GM12878 (cell line): Measurements from ENCODE around the gene CA5A. TPM values are rescaled to one million over a fixed set of nuclear protein-coding genes. Genes with fewer than 3 reads are reported as not detected.
"Not testable (repeated sequence)": the region's sequence is repeated elsewhere in the genome, so short reads cannot be mapped to it uniquely, and the experiment has no call there.

ENCODE experiments used
- ATAC-seq: fragments of 200-7000 bp; cut with Tn5 transposase; 3 replicates; pipeline ENCODE4 v1.9.1; 2020; ENCODE audit warnings: mild to moderate bottlenecking, moderate library complexity
- BruUV-seq: library from RNA; stranded (reverse); fragments of 400-500 nt; replicated peaks from 2 replicates; lab custom pipeline; 2021; lab: Mats Ljungman, UMichigan
- CTCF ChIA-PET: fragments of 300-600 bp; sonication (Branson Sonifier 250); formaldehyde crosslinking; extraction: SDS; loops from one replicate; lab custom pipeline; 2021; ENCODE audit warnings: inconsistent platforms; lab: Yijun Ruan, JAX
- POLR2A ChIA-PET: fragments of 350-600 bp; formaldehyde crosslinking; extraction: SDS; loops from one replicate; lab custom pipeline; 2021; ENCODE audit warnings: inconsistent platforms; lab: Charles Lee
- RAD21 ChIA-PET: fragments of 300-600 bp; sonication (Branson Sonifier 250); formaldehyde crosslinking; loops from one replicate; lab custom pipeline; 2023; ENCODE audit warnings: antibody characterized with exemption; ENCODE audit not compliant: unreplicated experiment; lab: Charles Lee
- SMC1A ChIA-PET: fragments of 300-600 bp; sonication (Branson Sonifier 250); formaldehyde crosslinking; loops from one replicate; lab custom pipeline; 2023; ENCODE audit not compliant: unreplicated experiment, uncharacterized antibody; lab: Charles Lee
- DNase-seq: peaks from one replicate; pipeline ENCODE4 v3.0.0-alpha.2; 2011; ENCODE audit warnings: low read depth, low spot score
- FAIRE-seq: peaks from 3 replicates; lab custom pipeline; 2011; peaks lifted over from hg19 to GRCh38; lab: Jason Lieb, UNC
- H2AFZ ChIP-seq: 2 replicates; pipeline ENCODE4 v1.6.0; 2011; ENCODE audit warnings: low read depth, low read length, control low read depth; ENCODE audit not compliant: control insufficient read depth
- H3K27ac ChIP-seq: 2 replicates; pipeline ENCODE4 v1.5.1; 2011; ENCODE audit warnings: control low read depth; ENCODE audit not compliant: control insufficient read depth, insufficient read depth
- H3K27me3 ChIP-seq, 2 experiments: replicated peaks in 1 of 2; 2 replicates each; pipeline versions ENCODE4 v1.6.0 to v1.6.1; 2011; ENCODE audit warnings: low read length in 1 of 2; ENCODE audit not compliant: control insufficient read depth in 2 of 2, insufficient read depth in 2 of 2
- H3K36me3 ChIP-seq, 2 experiments: 2 replicates each; pipeline ENCODE4 v1.5.1; 2011; ENCODE audit warnings: low read length in 1 of 2; ENCODE audit not compliant: control insufficient read depth in 2 of 2, insufficient read depth in 2 of 2
- H3K4me1 ChIP-seq: 2 replicates; pipeline ENCODE4 v1.6.1; 2011; ENCODE audit warnings: mild to moderate bottlenecking, low read length, moderate library complexity, mixed read lengths; ENCODE audit not compliant: control insufficient read depth, insufficient read depth
- H3K4me2 ChIP-seq: 2 replicates; pipeline ENCODE4 v1.6.0; 2011; ENCODE audit warnings: control low read depth; ENCODE audit not compliant: control insufficient read depth, insufficient read depth
- H3K4me3 ChIP-seq: fragments of 200-600 bp; sonication (generic); 2 replicates; pipeline ENCODE4 v1.5.1; 2016
- H3K79me2 ChIP-seq: 2 replicates; pipeline ENCODE4 v1.6.0; 2011; ENCODE audit warnings: low read length; ENCODE audit not compliant: control insufficient read depth, insufficient read depth
- H3K9ac ChIP-seq: 2 replicates; pipeline ENCODE4 v1.8.0; 2011; ENCODE audit warnings: low read length, control low read depth, mixed read lengths; ENCODE audit not compliant: control insufficient read depth, insufficient read depth
- H3K9me3 ChIP-seq: replicated peaks from 3 replicates; pipeline ENCODE4 v1.5.1; 2011; ENCODE audit warnings: mild to moderate bottlenecking, low read length; ENCODE audit not compliant: control insufficient read depth, insufficient read depth
- H4K20me1 ChIP-seq: 2 replicates; pipeline ENCODE4 v1.6.0; 2011; ENCODE audit not compliant: control insufficient read depth, insufficient read depth
- NR2C2 ChIP-seq: IDR thresholded peaks from 2 replicates; pipeline ENCODE4 v1.6.1; 2011; ENCODE audit warnings: borderline replicate concordance, low read depth; ENCODE audit not compliant: control insufficient read depth, insufficient read length
- WGBS: methylation state at CpG from one replicate; pipeline ENCODE4 v1.1.6; 2016; ENCODE audit warnings: low lambda C conversion rate; ENCODE audit not compliant: insufficient replicate concordance, insufficient coverage; ENCODE audit errors: missing lambda C conversion rate; 5-methylcytosine and 5-hydroxymethylcytosine counted together
- in situ Hi-C: fragments of 300-500 bp; cut with MboI; formaldehyde crosslinking; loops from 9 replicates; pipeline ENCODE4 v1.14.3; 2018; ENCODE audit warnings: mixed read lengths
- intact Hi-C: fragments of 100-400 bp; cut with micrococcal nuclease; formaldehyde crosslinking; loops from one replicate; pipeline ENCODE4 v1.14.2; 2022; ENCODE audit not compliant: unreplicated experiment
- polyA plus RNA-seq, 11 experiments: library from polyadenylated mRNA; depleted of rRNA in 4 of 11; unstranded in 6 of 11; stranded (reverse) in 5 of 11; fragments of >200 nt; fragmentation: Nextera tagmentation in 4 of 11; fragmentation: Illumina TruSeq in 1 of 11; extraction: Ambion mirVana in 4 of 11; extraction: Trizol in 1 of 11; gene quantifications; 1 replicate in 1 of 11; 2 replicates in 10 of 11; pipeline versions ENCODE4 v1.2.1 to v1.2.3, GENCODE V29; 2011 to 2016; ENCODE audit warnings: inconsistent platforms in 2 of 11, missing spikeins in 2 of 11, low read depth in 1 of 11
- total RNA-seq, 4 experiments: library from RNA; depleted of rRNA in 3 of 4; stranded (reverse); fragments of >200 nt in 3 of 4; fragmentation: Illumina TruSeq in 1 of 4; extraction: Trizol in 1 of 4; gene quantifications; 2 replicates each; pipeline versions ENCODE4 v1.2.1 to v1.2.3, GENCODE V29; 2013 to 2021

Gene CA5A
- total and polyA plus RNA-seq, 10 of the 15 experiments (the other 5 are each of a cell fraction or from before 2014, with no cell fraction given): not detected

DNA sequence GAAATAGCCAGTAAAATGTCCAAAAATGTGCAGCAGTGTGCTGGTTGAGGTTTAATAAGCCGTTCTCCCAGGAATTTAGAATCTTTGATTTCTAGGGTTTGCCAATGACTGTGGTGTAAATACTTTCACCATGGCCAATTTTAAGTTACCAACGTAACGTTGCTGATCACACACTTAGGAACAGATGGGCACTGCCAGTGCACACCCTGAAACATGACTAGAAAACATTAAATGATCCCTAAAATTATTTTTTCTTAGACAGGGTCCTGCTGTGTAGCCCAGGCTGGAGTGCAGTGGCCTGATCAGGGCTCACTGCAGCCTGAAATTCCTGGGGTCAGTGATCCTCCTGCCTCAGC is 3.2 kb downstream of the CA5A start:
- H4K20me1 ChIP-seq: no peaks in the 10 kb centered on the region
- H3K36me3 ChIP-seq: no peaks in the 10 kb centered on the region
- no TSS peak for BruUV-seq
- no peak for TF ChIP-seq NR2C2
- ChIA-PET CTCF (no interaction called here), RAD21 (no interaction called here), POLR2A (no interaction called here), SMC1A (no interaction called here)
- no peaks in the 10 kb centered on the region for H3K9me3 ChIP-seq
- no peak overlapping the region for H3K4me3 ChIP-seq
- no peak overlapping the region for H3K9ac ChIP-seq
- DNase-seq (no peak), ATAC-seq (no peak), FAIRE-seq (no peak)
- H3K4me2 ChIP-seq: no peak overlapping the region
- intact Hi-C loops (no loop called here), in situ Hi-C loops (no loop called here)
- H3K79me2 ChIP-seq: no peaks in the 10 kb centered on the region
- H3K27me3 ChIP-seq: peaks cover 0 to 1% of the 10 kb centered on the region in 2 experiments; a peak in 1 of 4 replicates
- 14% methylated on average over 3 of the region's 3 CpGs for WGBS
- H3K4me1 ChIP-seq: no peaks in the 10 kb centered on the region
- no peak overlapping the region for H3K27ac ChIP-seq
- H2AFZ ChIP-seq: no peak overlapping the region

DNA sequence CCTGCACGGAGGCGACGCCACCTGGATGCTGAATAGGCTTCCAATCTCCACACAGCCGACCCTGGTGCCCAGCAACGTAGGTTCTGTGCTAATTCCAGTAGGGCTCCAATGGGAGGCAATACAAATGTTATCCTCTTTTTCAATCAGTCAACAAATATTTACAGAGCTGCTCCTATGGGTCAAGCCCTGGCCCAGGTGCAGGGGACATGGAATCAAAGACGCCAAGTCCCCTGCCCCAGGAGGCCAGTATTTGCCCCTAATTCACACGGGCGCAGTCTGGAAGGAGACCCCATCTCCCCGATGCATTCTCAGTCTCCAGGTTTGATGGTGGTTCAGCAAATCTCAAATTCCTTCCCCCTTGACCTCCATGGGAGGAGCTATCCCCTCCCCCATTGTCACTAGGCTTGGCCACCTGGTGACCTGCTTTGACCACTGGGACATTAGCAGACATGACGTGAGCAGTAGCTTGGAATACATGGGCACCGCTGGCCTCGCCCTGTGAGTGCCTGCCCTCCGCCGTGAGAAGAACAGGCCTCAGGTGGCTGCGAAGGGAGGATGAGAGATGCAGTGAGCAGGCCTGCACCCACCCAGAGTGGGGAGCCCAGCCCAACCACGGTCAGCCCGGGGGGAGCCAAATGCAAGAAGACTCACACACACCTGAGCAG is 3.7 kb downstream of the CA5A start:
- ATAC-seq, intact Hi-C loops, DNase-seq: not testable (repeated sequence)

More for the DNA sequence above, 3.7 kb downstream of the CA5A start:
- H3K36me3 ChIP-seq, H2AFZ ChIP-seq, H3K4me3 ChIP-seq, H3K9me3 ChIP-seq, RAD21 ChIA-PET, H3K27me3 ChIP-seq, H4K20me1 ChIP-seq, SMC1A ChIA-PET, H3K9ac ChIP-seq, CTCF ChIA-PET, BruUV-seq, POLR2A ChIA-PET, H3K79me2 ChIP-seq, H3K4me1 ChIP-seq, FAIRE-seq, in situ Hi-C loops, H3K27ac ChIP-seq, H3K4me2 ChIP-seq: not testable (repeated sequence)
- 64% methylated on average over 17 of the region's 17 CpGs for WGBS
